Right ventricle myocardium inferior (tissue), 1 donor: ENCODE measurements around the gene CYTH3. TPM values are rescaled to one million over a fixed set of nuclear protein-coding genes. Genes with fewer than 3 reads are reported as not detected.
A peak's percentile ranks its signal among the peaks of the same experiment; 100 is the strongest.
"Not testable (repeated sequence)": the region's sequence is repeated elsewhere in the genome, so short reads cannot be mapped to it uniquely, and the experiment has no call there.

Experiments used
- ATAC-seq: fragments of 200-7000 bp; cut with Tn5 transposase; one replicate; pipeline ENCODE4 v1.9.1; 2020; ENCODE audit warnings: mild to moderate bottlenecking, moderate library complexity
- DNase-seq: peaks from one replicate; pipeline ENCODE4 v3.0.0; 2021; ENCODE audit errors: missing footprints
- intact Hi-C: fragments of 100-400 bp; cut with DNase I; formaldehyde crosslinking; loops from one replicate; pipeline ENCODE4 v1.11.0; 2022
- total RNA-seq: library from RNA; stranded (reverse); fragmentation: NEBNext Ultra II Directional; extraction: Animal tissue kit (Norgen Biotek cat#: 25700); gene quantifications from one replicate; pipeline ENCODE4 v1.2.1, GENCODE V29; 2021
- donor health status: DM: no; HTN: yes; CAD: no; lungs with severe emphysema.

Gene CYTH3
- total RNA-seq, 1 donor from 2014 or later = 30.3 TPM

GRCh38 chr7:6164010-6164409 lies 108.4 kb downstream of the CYTH3 start:
- DNase-seq (no peak), ATAC-seq (no peak)
- intact Hi-C loops = loop anchor here (5.0 kb wide), 1 partner anchor 68 kb away; no protein-coding TSS in a partner anchor

GRCh38 chr7:6163402-6163801 lies 109.0 kb downstream of the CYTH3 start:
- ATAC-seq (no peak), DNase-seq (no peak)
- intact Hi-C loops = loop anchor here (5.0 kb wide), 1 partner anchor 69 kb away; no protein-coding TSS in a partner anchor

GRCh38 chr7:6162650-6163366 lies 109.6 kb downstream of the CYTH3 start:
- no peak for DNase-seq
- intact Hi-C loops = loop anchor here (5.0 kb wide), 1 partner anchor 69 kb away; no protein-coding TSS in a partner anchor
- ATAC-seq = no peak

- ATAC-seq (peak; percentile 68), DNase-seq (peak; percentile 85)
- intact Hi-C loops = loop anchor here (5.0 kb wide), 1 partner anchor 70 kb away; no protein-coding TSS in a partner anchor
These were observed 110.1 kb downstream of the CYTH3 start for GRCh38 chr7:6162331-6162620.

DNA sequence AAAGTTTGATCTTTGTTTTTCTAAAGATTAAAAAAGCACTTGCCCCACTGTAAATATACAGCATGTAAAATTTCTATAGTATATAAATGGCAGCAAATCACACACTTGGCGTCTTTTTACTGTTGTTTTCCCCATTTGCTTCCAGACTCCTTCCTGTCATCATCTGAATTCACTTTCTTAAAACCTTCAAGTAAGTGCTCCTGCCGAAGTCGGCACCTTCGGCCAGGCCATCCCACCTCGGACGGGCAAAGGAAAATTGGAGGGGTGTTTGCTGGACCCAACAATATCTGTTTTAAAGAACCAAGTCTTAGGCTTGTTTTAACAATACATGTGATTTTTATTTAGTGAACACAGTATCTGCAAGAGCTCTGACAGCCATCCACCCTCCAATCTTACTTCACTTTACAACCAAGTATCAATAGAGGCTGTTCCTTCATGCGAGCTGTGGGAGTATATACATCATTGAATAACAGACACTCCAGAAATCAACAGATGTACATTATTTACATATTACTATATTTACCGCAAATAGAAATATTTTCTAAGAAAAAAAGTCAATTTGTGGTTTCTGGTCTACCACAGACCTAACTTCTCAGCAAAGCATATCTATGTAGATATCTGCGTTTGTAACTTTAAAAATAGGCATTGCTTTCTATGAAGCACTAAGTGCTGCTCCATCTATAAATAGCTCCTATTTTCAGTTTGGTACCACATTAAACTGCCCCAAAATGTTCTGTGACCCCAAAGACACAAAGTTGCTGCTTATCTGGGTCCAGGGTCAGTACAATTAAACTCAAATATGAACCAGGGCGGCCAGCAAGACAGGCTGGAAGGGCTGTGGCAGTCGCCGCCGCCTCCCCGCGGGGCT lies 110.7 kb downstream of the CYTH3 start:
- DNase-seq (no peak), ATAC-seq (no peak)
- intact Hi-C loops = loop anchor here (5.0 kb wide), 1 partner anchor 71 kb away; no protein-coding TSS in a partner anchor

DNA sequence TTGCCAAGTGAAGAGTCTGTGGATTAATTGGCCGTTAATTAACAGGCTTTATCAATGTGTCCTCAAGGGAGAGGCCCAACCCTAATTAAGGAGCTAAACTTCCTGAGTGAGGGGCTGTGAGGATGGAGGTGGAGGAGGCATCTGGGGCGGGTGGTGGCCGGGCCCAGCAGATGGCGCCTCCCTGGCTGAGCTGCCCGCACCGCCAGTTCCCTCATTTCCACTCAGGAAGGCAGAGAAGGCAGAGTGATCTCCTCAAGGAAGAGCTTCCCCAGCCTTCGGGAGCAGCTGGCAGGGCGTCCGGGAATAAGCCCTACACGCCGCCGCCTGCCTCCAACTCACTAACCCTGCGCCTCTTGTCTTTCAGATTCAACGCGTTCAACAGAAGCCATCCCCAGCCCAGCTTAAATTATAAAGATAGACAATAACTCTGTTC lies 112.2 kb downstream of the CYTH3 start:
- intact Hi-C loops = loop anchor here (1.0 to 5.0 kb wide), 2 partner anchors 72 to 163 kb away; no protein-coding TSS in a partner anchor

GRCh38 chr7:6159524-6160031 lies 112.8 kb downstream of the CYTH3 start:
- intact Hi-C loops = loop anchor here (1.0 to 5.0 kb wide), 2 partner anchors 73 to 164 kb away; no protein-coding TSS in a partner anchor
- ATAC-seq (no peak), DNase-seq (no peak)

More for the DNA sequence above, 112.2 kb downstream of the CYTH3 start:
- DNase-seq = no peak
- ATAC-seq = peak; percentile 71

DNA sequence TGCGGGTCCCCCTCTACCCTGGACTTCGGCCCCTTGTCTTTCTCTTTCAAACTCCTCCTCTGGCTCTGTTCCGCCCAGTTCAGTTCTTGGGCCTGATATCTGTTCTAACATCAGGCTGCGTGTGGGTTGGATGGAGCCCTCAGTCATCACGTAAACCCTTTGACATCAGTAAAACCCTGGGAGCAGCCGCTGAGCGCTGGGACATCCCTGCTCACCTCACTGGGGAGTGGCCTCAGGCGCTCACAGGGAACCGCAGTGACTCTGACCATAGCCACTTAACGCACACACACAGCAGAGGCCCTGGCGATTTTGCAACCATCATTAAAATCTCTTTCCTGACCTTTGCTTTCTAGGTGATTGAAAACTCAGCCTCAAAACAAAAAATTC lies 113.3 kb downstream of the CYTH3 start:
- intact Hi-C loops = no loop called here
- ATAC-seq = no peak
- no peak for DNase-seq

DNA sequence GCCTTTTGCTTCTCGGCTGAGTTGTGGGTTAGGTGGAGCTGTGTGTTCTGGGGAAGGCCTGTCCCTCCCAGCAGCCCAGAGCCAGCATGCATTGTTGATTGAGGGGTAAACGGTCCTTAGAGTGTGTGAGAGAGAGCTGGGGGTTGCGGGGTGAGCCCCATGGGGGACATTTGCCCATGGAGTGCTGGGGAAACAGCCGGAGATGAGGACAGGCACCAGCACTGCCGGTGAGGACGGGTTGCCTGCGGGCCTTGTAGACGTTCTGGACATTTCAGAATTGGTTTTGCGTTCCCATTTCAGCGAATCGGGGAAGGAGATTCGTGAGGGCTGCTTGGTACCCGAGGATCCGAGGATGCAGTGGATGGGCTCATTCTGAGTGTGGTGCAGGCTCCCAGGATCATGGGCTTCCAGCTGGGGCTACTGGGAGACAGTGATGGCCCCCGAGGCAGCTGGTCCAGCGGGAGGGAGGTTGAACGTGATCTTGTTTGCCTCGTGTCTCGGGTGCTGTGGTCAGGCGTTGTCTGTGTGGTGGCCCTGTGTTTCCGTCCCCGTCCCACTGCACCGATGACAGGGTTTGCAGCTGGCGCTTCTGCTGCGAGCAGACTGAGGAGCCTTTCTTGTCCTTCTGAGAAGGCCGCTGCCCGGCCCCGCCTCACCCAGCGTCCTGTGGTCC lies 113.9 kb downstream of the CYTH3 start:
- intact Hi-C loops = no loop called here
- ATAC-seq = no peak
- no peak for DNase-seq

DNA sequence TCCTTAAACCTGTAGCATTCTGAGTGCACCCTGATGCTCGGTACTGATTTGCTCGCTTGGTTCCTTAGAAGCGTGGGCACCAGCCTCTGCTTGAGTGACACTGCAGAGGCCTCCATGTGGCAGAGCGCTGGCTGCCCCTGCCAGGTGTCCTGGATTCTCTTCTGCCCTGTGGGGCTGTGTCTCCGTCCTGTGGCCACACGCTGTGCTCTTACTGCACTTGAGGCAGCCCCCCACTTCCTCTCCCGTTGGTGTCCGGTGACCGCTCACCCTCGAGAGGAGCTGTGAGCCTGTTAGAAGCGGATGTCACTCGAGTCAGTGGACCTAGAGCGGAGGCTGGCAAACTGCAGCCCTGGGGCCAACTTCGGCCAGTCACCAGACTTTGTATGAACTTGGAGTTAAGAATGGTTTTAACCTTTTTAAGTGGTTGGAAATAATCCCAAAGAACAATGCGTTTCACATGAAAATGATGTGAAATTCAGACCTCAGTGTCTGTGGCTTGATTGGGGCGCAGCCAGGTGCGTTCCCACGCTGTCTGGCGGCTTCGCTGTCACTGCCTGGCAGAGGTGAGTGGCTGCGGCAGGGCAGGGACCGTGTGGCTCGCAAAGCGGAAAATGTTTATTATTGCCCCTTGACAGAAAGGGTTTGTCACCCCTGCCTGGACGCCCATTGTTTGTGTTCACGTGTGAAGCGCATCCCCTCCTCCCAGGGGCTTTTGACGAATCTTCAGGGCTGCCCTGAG lies 114.6 kb downstream of the CYTH3 start:
- intact Hi-C loops = no loop called here
- DNase-seq (no peak), ATAC-seq (no peak)

- DNase-seq (no peak), ATAC-seq (no peak)
- intact Hi-C loops = no loop called here
These were observed 115.7 kb downstream of the CYTH3 start for GRCh38 chr7:6156734-6157133.

DNA sequence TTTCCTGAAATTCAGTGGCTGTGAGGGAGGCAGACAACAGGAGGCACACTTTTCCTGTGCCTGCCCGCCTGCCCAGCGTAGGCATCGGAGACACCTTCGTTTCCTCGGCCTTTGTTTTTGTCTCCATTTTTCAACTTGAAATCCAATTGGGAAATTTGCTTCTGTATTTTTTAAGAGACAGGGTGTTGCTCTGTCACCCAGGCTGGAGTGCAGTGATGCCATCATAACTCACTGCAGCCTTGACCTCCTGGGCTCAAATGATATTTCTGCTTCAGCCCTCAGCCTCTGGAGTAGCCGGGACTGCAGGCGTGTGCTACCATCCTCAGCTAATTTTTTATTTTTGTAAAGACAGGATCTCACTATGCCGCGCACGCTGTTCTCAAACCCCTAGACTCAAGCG lies 116.8 kb downstream of the CYTH3 start:
- ATAC-seq (no peak), DNase-seq (no peak)
- intact Hi-C loops = no loop called here

DNA sequence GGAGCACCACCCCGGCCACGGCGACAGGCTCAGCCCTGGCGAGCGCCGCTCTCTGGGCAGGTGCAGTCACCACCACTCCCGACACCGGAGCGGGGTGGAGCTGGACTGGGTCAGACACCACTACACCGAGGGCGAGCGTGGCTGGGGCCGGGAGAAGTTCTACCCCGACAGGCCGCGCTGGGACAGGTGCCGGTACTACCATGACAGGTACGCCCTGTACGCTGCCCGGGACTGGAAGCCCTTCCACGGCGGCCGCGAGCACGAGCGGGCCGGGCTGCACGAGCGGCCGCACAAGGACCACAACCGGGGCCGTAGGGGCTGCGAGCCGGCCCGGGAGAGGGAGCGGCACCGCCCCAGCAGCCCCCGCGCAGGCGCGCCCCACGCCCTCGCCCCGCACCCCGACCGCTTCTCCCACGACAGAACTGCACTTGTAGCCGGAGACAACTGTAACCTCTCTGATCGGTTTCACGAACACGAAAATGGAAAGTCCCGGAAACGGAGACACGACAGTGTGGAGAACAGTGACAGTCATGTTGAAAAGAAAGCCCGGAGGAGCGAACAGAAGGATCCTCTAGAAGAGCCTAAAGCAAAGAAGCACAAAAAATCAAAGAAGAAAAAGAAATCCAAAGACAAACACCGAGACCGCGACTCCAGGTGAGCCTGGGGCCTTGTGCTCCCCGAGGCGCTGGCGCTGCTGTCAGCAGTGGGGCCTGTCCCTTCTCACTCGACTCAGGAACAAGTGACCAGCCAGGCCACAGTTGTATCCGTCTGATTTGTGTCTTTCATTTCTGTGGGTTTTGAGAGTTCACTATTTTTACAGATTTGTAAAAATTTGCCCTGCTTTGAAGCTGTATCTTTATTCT lies 117.7 kb downstream of the CYTH3 start:
- no peak for DNase-seq
- ATAC-seq = no peak
- intact Hi-C loops = no loop called here

GRCh38 chr7:6153646-6154541 lies 118.5 kb downstream of the CYTH3 start:
- DNase-seq (no peak), ATAC-seq (no peak)
- intact Hi-C loops = no loop called here

- intact Hi-C loops = no loop called here
- ATAC-seq (no peak), DNase-seq (no peak)
These were observed 120.3 kb downstream of the CYTH3 start for GRCh38 chr7:6151994-6152735.

- DNase-seq, ATAC-seq, intact Hi-C loops: not testable (repeated sequence)
These were observed 120.9 kb downstream of the CYTH3 start for GRCh38 chr7:6151527-6151926.
